ENCODE data around the gene NAA80. TPM values are rescaled to one million over a fixed set of nuclear protein-coding genes. Genes with fewer than 3 reads are reported as not detected.

The NAA80 gene
- total and polyA plus RNA-seq, 2 of the 8 experiments (the other 6 are each of a cell fraction or from before 2014, with no cell fraction given) = 11.3 to 16.7 TPM

DNA sequence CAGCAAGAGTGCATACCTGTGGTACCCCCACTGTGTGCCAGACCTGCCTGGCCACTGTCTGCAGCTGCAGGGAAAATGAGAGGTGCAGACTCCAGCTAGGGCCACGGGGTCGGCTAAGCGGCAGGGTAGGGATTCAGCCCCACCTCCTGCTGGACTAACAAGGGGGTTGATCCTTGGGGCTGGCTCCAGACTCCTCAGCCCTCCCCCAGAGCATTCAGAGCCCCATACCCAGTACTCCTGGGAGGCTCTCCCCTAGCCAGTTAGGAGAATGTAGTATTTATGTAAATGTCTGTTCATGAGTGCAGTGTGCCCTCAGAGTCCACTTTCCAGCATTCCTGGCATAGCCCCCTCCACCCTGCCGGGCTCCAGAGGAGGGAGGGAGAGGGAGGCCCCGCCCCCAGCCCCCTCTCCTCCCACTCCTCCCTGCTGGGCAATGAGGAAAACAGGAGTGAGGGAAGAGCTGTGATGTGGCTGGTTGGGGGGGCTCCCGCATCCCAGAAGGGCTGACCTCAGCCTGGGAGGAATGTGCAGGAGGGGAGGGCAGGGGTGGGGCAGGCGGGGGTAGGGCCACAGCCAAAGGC, 34.7 kb downstream of the NAA80 start (continued):
- no peak for TF ChIP-seq BACH1 (IDR thresholded peaks at IDR 0.05; ENCODE audit: low read length)
- TF ChIP-seq, protein P1, sequence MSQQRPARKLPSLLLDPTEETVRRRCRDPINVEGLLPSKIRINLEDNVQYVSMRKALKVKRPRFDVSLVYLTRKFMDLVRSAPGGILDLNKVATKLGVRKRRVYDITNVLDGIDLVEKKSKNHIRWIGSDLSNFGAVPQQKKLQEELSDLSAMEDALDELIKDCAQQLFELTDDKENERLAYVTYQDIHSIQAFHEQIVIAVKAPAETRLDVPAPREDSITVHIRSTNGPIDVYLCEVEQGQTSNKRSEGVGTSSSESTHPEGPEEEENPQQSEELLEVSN (IDR thresholded peaks at IDR 0.05) = no peak
- peak; percentile 33 for TF ChIP-seq NANOG (IDR thresholded peaks at IDR 0.05; ENCODE audit: insufficient read depth, low read depth, low read length, poor library complexity, severe bottlenecking)
- TF ChIP-seq KDM5A (IDR thresholded peaks at IDR 0.05; ENCODE audit: low read length) = no peak
- TF ChIP-seq EGR1 (IDR thresholded peaks at IDR 0.05; ENCODE audit: borderline replicate concordance, low read depth, low read length) = no peak
- TF ChIP-seq, protein P2, sequence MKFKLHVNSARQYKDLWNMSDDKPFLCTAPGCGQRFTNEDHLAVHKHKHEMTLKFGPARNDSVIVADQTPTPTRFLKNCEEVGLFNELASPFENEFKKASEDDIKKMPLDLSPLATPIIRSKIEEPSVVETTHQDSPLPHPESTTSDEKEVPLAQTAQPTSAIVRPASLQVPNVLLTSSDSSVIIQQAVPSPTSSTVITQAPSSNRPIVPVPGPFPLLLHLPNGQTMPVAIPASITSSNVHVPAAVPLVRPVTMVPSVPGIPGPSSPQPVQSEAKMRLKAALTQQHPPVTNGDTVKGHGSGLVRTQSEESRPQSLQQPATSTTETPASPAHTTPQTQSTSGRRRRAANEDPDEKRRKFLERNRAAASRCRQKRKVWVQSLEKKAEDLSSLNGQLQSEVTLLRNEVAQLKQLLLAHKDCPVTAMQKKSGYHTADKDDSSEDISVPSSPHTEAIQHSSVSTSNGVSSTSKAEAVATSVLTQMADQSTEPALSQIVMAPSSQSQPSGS (IDR thresholded peaks at IDR 0.05; ENCODE audit: low read length) = peak; percentile 24; the same call in 1 of the 2 replicates
- no peak for TF ChIP-seq TBP (IDR thresholded peaks at IDR 0.05; ENCODE audit: low read depth, low read length)
- no peak for TF ChIP-seq CHD1 (IDR thresholded peaks at IDR 0.05; ENCODE audit: low read depth, low read length)
- TF ChIP-seq PHF8 (conservative IDR thresholded peaks at IDR 0.05; ENCODE audit: low read depth, low read length) = no peak
- no peak for TF ChIP-seq RFX5 (IDR thresholded peaks at IDR 0.05; ENCODE audit: borderline replicate concordance, low read depth, low read length)
- TF ChIP-seq RAD21 (IDR thresholded peaks at IDR 0.05 in 1 of 2, conservative IDR thresholded peaks at IDR 0.05 in 1 of 2; ENCODE audit: low read depth in 2 of 2, low read length in 2 of 2) = no peak
- TF ChIP-seq TAF1 (IDR thresholded peaks at IDR 0.05; ENCODE audit: low read depth, low read length) = no peak
- TF ChIP-seq BCL11A (IDR thresholded peaks at IDR 0.05; ENCODE audit: low read depth in 2 of 2, low read length in 2 of 2) = no peak
- TF ChIP-seq BRCA1 (IDR thresholded peaks at IDR 0.05; ENCODE audit: low read depth, low read length) = no peak
- no peak for TF ChIP-seq SIN3A (conservative IDR thresholded peaks at IDR 0.05 in 1 of 2, IDR thresholded peaks at IDR 0.05 in 1 of 2; ENCODE audit: low read depth in 1 of 2, low read length in 2 of 2)
- no peak for TF ChIP-seq POU5F1 (IDR thresholded peaks at IDR 0.05; ENCODE audit: low read depth, low read length)
- no peak for TF ChIP-seq NRF1 (IDR thresholded peaks at IDR 0.05; ENCODE audit: low read depth, low read length)
- peak; percentile 98 for TF ChIP-seq JUN (IDR thresholded peaks at IDR 0.05; ENCODE audit: low read depth, low read length)
- TF ChIP-seq JUND (IDR thresholded peaks at IDR 0.05; ENCODE audit: low read length) = peak; percentile 76
- TF ChIP-seq, protein P3, sequence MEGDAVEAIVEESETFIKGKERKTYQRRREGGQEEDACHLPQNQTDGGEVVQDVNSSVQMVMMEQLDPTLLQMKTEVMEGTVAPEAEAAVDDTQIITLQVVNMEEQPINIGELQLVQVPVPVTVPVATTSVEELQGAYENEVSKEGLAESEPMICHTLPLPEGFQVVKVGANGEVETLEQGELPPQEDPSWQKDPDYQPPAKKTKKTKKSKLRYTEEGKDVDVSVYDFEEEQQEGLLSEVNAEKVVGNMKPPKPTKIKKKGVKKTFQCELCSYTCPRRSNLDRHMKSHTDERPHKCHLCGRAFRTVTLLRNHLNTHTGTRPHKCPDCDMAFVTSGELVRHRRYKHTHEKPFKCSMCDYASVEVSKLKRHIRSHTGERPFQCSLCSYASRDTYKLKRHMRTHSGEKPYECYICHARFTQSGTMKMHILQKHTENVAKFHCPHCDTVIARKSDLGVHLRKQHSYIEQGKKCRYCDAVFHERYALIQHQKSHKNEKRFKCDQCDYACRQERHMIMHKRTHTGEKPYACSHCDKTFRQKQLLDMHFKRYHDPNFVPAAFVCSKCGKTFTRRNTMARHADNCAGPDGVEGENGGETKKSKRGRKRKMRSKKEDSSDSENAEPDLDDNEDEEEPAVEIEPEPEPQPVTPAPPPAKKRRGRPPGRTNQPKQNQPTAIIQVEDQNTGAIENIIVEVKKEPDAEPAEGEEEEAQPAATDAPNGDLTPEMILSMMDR (IDR thresholded peaks at IDR 0.05; ENCODE audit: control extremely low read depth in 1 of 3, insufficient read depth in 1 of 3, low read depth in 1 of 3, low read length in 3 of 3) = no peak

All from H1 (cell line).